Left ventricle myocardium inferior (tissue), 1 donor: ENCODE data around the gene SORT1. TPM values are rescaled to one million over a fixed set of nuclear protein-coding genes. Genes with fewer than 3 reads are reported as not detected.

ENCODE experiments used
- DNase-seq: peaks from one replicate; pipeline ENCODE4 v3.0.0-alpha.2; 2020
- H3K27ac ChIP-seq: fragments of 200-600 bp; replicated peaks from 2 replicates; pipeline ENCODE4 v1.8.0; 2021
- H3K27me3 ChIP-seq: fragments of 200-600 bp; 2 replicates; pipeline ENCODE4 v1.8.0; 2021; ENCODE audit warnings: low read depth
- H3K36me3 ChIP-seq: fragments of 200-600 bp; 2 replicates; pipeline ENCODE4 v1.8.0; 2021
- H3K4me1 ChIP-seq: fragments of 200-600 bp; 2 replicates; pipeline ENCODE4 v1.8.0; 2021
- H3K4me3 ChIP-seq: fragments of 200-600 bp; 2 replicates; pipeline ENCODE4 v1.8.0; 2021; ENCODE audit warnings: mild to moderate bottlenecking, moderate library complexity
- H3K9me3 ChIP-seq: fragments of 200-600 bp; replicated peaks from 2 replicates; pipeline ENCODE4 v1.8.0; 2021
- CTCF ChIP-seq: fragments of 200-600 bp; IDR thresholded peaks from 2 replicates; pipeline ENCODE4 v1.8.0; 2021; ENCODE audit warnings: antibody characterized with exemption, mild to moderate bottlenecking, borderline replicate concordance
- intact Hi-C: fragments of 100-400 bp; cut with micrococcal nuclease; formaldehyde crosslinking; loops from one replicate; pipeline ENCODE4 v1.11.0; 2022
- total RNA-seq: library from RNA; stranded (reverse); fragmentation: NEBNext Ultra II Directional; extraction: Animal tissue kit (Norgen Biotek cat#: 25700); gene quantifications from one replicate; pipeline ENCODE4 v1.2.1, GENCODE V29; 2021
- donor health status: DM: no; HTN: yes; CAD: no; lungs with severe emphysema.

Gene SORT1
- total RNA-seq, 1 donor from 2014 or later: 146 TPM

DNA sequence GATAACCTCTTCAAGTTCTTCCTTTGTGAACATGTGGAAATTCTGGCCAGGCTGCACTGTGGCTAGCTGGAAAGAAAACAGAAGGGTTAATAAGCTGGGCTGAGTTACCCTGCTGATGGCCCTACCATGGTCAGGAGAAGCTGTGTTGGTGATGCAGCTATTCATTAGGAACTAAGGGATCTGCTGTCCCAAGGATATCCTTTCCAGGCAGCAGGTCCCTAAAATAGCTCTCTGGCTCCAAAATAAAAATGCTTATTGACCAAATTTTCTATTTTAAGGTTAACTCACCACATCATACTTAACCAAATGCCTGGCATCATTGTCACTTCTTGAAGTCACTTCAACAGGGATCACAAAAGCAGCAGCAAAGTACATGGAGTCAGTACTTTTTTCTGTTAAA, 4.3 kb upstream of the SORT1 start:
- Histone ChIP-seq H3K36me3 (peaks cover 58% of the 10 kb centered on the region), H3K27ac (peak overlapping the region; percentile 18), H3K9me3 (no peaks in the 10 kb centered on the region), H3K4me3 (no peak overlapping the region), H3K4me1 (peaks cover 25% of the 10 kb centered on the region), H3K27me3 (no peaks in the 10 kb centered on the region)
- no peak for DNase-seq
- no peak for TF ChIP-seq CTCF
- intact Hi-C loops: no loop called here

DNA sequence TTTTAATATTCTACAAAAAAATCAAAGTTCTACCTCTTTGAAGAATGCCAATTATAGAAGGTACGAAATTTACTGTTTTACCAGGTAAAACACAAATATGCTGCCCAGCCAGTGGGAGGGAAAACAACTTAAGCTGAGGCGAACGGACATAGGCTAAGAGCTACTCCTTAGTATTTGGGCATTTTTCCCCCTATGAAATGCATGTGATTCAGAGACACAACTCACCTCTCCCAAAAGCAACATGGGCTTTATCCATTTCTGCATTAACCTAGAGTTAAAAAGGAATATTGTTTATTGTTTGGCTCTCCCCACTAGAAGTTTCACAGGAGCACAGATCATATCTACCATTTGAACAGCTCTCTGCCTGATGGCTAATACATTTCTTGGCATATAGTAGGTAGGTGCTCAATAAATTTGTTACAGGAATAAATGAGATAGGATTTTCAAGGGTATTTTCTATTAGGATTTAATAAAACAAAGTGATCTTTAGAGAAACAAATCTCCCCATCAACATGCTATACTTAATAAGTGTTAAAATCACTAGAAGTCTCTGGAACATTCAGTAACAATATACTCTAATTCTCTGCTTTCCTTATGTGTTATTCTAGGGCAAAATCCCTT, 2.4 kb upstream of the SORT1 start:
- Histone ChIP-seq H3K4me1 (peaks cover 44% of the 10 kb centered on the region), H3K4me3 (no peak overlapping the region), H3K27ac (no peak overlapping the region), H3K27me3 (no peaks in the 10 kb centered on the region), H3K9me3 (no peaks in the 10 kb centered on the region), H3K36me3 (peaks cover 40% of the 10 kb centered on the region)
- no peak for DNase-seq
- intact Hi-C loops: no loop called here
- no peak for TF ChIP-seq CTCF

DNA sequence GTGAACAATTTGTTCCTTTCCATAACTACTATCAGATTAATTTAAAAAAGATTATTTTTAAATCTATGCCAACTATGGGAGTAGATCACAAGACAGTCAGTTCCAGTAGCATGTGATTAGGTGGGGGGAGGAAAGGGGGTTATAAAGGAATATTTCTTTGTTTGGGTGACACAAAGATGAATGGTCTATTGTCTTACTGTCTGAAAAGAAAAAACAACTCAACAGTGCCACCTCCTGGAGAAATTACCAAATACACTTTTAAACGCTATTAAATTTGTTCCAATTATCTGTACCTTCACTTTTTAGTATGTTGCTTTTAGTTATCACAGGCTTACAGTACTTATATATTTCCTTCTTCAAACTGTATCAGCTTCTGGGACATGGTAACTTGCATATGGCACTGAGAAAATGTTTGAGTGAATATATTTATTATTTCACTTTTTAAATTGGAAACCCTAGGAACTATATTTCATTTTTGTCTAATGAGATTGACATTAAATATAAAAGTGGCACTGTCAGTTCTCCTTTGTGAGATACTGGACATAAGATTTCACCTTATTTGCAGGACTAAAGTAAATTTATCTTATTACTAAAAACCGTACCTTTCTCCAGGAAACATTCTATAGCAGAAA, 1.7 kb upstream of the SORT1 start:
- Histone ChIP-seq H3K4me3 (no peak overlapping the region), H3K27ac (no peak overlapping the region), H3K36me3 (peaks cover 34% of the 10 kb centered on the region), H3K9me3 (no peaks in the 10 kb centered on the region), H3K27me3 (no peaks in the 10 kb centered on the region), H3K4me1 (peaks cover 48% of the 10 kb centered on the region)
- intact Hi-C loops: loop anchor here (5.0 kb wide), 1 partner anchor 117 kb away; the partner anchor contains the start of gene PSRC1
- peak; percentile 69 for TF ChIP-seq CTCF
- no peak for DNase-seq

DNA sequence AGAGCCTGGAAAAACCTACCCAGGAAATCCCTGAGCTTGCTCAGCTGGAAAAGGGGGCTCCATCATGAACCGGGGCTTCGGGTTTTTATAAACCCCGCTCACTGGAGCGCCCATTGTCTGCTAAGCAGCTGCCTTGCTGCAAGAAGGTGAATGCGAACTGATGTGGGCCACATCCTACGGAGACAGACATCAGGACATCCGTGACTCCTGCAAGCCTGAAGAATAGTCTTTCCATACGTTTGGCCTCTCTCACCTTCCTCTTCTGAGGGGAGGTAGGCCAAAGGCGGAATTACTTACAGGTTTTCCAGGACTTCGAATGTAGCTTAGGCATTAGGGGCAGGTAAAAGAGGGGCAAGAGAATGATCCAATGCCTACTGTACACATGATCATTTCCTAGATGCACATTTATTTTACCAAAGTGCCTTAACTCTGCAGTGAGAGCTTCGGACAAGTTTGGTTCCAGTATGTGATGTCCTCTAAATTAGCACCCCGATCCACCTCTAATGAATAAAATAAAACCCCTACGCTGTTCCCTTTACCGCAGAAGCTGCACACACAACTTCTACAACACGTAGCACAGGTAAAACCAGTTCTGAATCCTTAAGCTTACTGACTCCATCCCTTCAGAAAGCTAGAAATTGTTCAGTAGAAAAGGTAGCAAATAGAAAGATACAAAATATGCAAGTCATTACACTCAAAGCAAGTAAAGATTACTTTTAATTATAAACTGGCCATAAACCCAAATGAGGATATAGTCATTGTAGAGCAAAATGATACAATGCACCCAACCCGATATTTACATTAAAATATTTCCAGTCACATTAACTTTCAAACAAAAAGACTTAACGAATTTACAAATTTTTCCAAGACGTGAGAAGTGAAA, 866 bp upstream of the SORT1 start:
- H3K4me1 ChIP-seq: peaks cover 57% of the 10 kb centered on the region
- intact Hi-C loops: loop anchor here (5.0 kb wide), 1 partner anchor 116 kb away; the partner anchor contains the start of gene PSRC1
- peak overlapping the region; percentile 92 for H3K27ac ChIP-seq

More for the DNA sequence above, 866 bp upstream of the SORT1 start:
- Histone ChIP-seq H3K27me3 (no peaks in the 10 kb centered on the region), H3K36me3 (peaks cover 25% of the 10 kb centered on the region), H3K4me3 (peak overlapping the region; percentile 74), H3K9me3 (no peaks in the 10 kb centered on the region)
- DNase-seq: no peak
- no peak for TF ChIP-seq CTCF
